PC-9 (cell line): Measurements from ENCODE around the gene TSPEAR.

Source experiments
- EZH2 ChIP-seq: fragments of 200-600 bp; sonication (generic); IDR thresholded peaks from 2 replicates; pipeline ENCODE4 v1.8.0; 2017; ENCODE audit warnings: antibody characterized with exemption, low read depth
- TF ChIP-seq, protein P1 (sequence below): fragments of 200-600 bp; sonication (generic); conservative IDR thresholded peaks from 2 replicates; pipeline ENCODE4 v1.6.1; 2017; ENCODE audit warnings: mixed run types, antibody characterized with exemption, mild to moderate bottlenecking, moderate library complexity

DNA sequence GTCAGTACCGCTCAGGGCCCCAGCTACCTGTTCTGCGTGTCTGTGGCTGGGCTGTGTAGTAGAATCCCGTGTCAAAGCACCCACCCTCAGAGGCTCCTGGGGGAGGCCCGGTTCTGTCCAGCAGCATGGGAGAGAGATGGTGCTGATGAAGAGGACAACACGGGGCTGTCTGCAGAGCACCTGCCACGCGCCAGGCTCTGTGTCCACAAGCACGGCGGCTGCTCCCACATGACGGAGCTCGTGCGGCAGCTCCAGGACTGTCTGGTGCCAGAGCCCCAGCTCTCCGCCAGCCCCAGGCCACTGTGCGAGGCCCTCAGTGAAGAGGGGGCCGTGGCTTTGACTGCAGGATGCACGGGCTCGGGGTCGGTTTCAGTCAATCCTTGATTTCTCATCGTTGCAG, 42.0 kb upstream of the TSPEAR start:
- TF ChIP-seq, protein P1, sequence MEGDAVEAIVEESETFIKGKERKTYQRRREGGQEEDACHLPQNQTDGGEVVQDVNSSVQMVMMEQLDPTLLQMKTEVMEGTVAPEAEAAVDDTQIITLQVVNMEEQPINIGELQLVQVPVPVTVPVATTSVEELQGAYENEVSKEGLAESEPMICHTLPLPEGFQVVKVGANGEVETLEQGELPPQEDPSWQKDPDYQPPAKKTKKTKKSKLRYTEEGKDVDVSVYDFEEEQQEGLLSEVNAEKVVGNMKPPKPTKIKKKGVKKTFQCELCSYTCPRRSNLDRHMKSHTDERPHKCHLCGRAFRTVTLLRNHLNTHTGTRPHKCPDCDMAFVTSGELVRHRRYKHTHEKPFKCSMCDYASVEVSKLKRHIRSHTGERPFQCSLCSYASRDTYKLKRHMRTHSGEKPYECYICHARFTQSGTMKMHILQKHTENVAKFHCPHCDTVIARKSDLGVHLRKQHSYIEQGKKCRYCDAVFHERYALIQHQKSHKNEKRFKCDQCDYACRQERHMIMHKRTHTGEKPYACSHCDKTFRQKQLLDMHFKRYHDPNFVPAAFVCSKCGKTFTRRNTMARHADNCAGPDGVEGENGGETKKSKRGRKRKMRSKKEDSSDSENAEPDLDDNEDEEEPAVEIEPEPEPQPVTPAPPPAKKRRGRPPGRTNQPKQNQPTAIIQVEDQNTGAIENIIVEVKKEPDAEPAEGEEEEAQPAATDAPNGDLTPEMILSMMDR = no peak
- TF ChIP-seq EZH2 = no peak
